ENCODE results near the gene CAST. TPM values are rescaled to one million over a fixed set of nuclear protein-coding genes. Genes with fewer than 3 reads are reported as not detected.

CAST gene
- total RNA-seq, 1 donor from 2014 or later: 287 TPM

GRCh38 chr5:96699186-96699820 lies 37.1 kb downstream of the CAST start:
- Histone ChIP-seq H3K9ac (ENCODE audit: low read length) (no peak overlapping the region), H3K79me2 (ENCODE audit: insufficient read depth, low read length) (peaks cover 13% of the 10 kb centered on the region), H4K20me1 (ENCODE audit: insufficient read depth, low read length) (peaks cover 6% of the 10 kb centered on the region), H3K4me1 (ENCODE audit: insufficient read depth, low read length) (peaks cover 26% of the 10 kb centered on the region), H3K27ac (ENCODE audit: low read depth, low read length) (peak overlapping the region; percentile 28), H3K4me2 (ENCODE audit: low read length) (peak overlapping the region; percentile 32), H3K27me3 (ENCODE audit: insufficient read depth, low read length) (no peaks in the 10 kb centered on the region), H3K4me3 (ENCODE audit: insufficient read depth, low read depth, low read length) (no peak overlapping the region), H3K9me3 (ENCODE audit: insufficient read depth, low read depth, low read length) (no peaks in the 10 kb centered on the region), H2AFZ (ENCODE audit: low read depth, low read length) (peak overlapping the region; percentile 15), H3K36me3 (ENCODE audit: insufficient read depth, low read length) (peaks cover 4% of the 10 kb centered on the region)
- TF ChIP-seq EZH2 (IDR thresholded peaks at IDR 0.05; ENCODE audit: insufficient read depth, low read length): no peak
- TF ChIP-seq CTCF (IDR thresholded peaks at IDR 0.05; ENCODE audit: insufficient read depth, low read depth, low read length): no peak
- Mint-ChIP-seq H3K9me3 (ENCODE audit: unreplicated experiment) (no peaks in the 10 kb centered on the region), H3K27me3 (ENCODE audit: low read depth, unreplicated experiment) (no peaks in the 10 kb centered on the region), H3K27ac (ENCODE audit: unreplicated experiment) (peak overlapping the region; percentile 79), H3K4me1 (ENCODE audit: low read depth, unreplicated experiment) (peaks cover 25% of the 10 kb centered on the region), H3K36me3 (ENCODE audit: low read depth, unreplicated experiment) (peaks cover 2% of the 10 kb centered on the region), H3K4me3 (ENCODE audit: unreplicated experiment) (peak overlapping the region; percentile 67)
- DNase-seq (ENCODE audit: low read depth) (no peak), FAIRE-seq (no peak)

- no peak for FAIRE-seq
- Histone ChIP-seq H3K79me2 (ENCODE audit: insufficient read depth, low read length) (peaks cover 48% of the 10 kb centered on the region), H2AFZ (ENCODE audit: low read depth, low read length) (peak overlapping the region; percentile 84)
These were observed 40.6 kb downstream of the CAST start for GRCh38 chr5:96702503-96703383.

More at GRCh38 chr5:96702503-96703383, 40.6 kb downstream of the CAST start:
- Mint-ChIP-seq H3K27me3 (ENCODE audit: low read depth, unreplicated experiment) (no peaks in the 10 kb centered on the region), H3K36me3 (ENCODE audit: low read depth, unreplicated experiment) (peaks cover 4% of the 10 kb centered on the region), H3K4me1 (ENCODE audit: low read depth, unreplicated experiment) (peaks cover 40% of the 10 kb centered on the region), H3K9me3 (ENCODE audit: unreplicated experiment) (no peaks in the 10 kb centered on the region), H3K27ac (ENCODE audit: unreplicated experiment) (peak overlapping the region; percentile 97), H3K4me3 (ENCODE audit: unreplicated experiment) (peak overlapping the region; percentile 91)
- H3K4me2 ChIP-seq (ENCODE audit: low read length): peak overlapping the region; percentile 86
- peak overlapping the region; percentile 94 for H3K9ac ChIP-seq (ENCODE audit: low read length)
- peak; percentile 94 for DNase-seq (ENCODE audit: low read depth)
- H4K20me1 ChIP-seq (ENCODE audit: insufficient read depth, low read length): peaks cover 28% of the 10 kb centered on the region
- no peaks in the 10 kb centered on the region for H3K36me3 ChIP-seq (ENCODE audit: insufficient read depth, low read length)
- peaks cover 26% of the 10 kb centered on the region for H3K4me1 ChIP-seq (ENCODE audit: insufficient read depth, low read length)
- no peaks in the 10 kb centered on the region for H3K27me3 ChIP-seq (ENCODE audit: insufficient read depth, low read length)
- H3K9me3 ChIP-seq (ENCODE audit: insufficient read depth, low read depth, low read length): no peaks in the 10 kb centered on the region
- peak overlapping the region; percentile 96 for H3K27ac ChIP-seq (ENCODE audit: low read depth, low read length)
- TF ChIP-seq CTCF (IDR thresholded peaks at IDR 0.05; ENCODE audit: insufficient read depth, low read depth, low read length): no peak
- TF ChIP-seq EZH2 (IDR thresholded peaks at IDR 0.05; ENCODE audit: insufficient read depth, low read length): no peak
- H3K4me3 ChIP-seq (ENCODE audit: insufficient read depth, low read depth, low read length): peak overlapping the region; percentile 81

All from astrocyte (in vitro differentiated cells and primary cell).